B cell (primary cell): ENCODE data around the gene PGP. TPM values are rescaled to one million over a fixed set of nuclear protein-coding genes. Genes with fewer than 3 reads are reported as not detected.

Experiments used
- ATAC-seq: fragments of 200-7000 bp; cut with Tn5 transposase; one replicate; pipeline ENCODE4 v1.10.0; 2021; ENCODE audit warnings: low read depth, mild to moderate bottlenecking, moderate number of reproducible peaks, moderate library complexity
- CTCF ChIA-PET: fragments of 350-600 bp; sonication (Branson Sonifier 250); formaldehyde crosslinking; loops from one replicate; lab custom pipeline; 2021; ENCODE audit warnings: antibody characterized with exemption, inconsistent platforms; lab: Charles Lee
- POLR2A ChIA-PET: fragments of 350-600 bp; sonication (Branson Sonifier 250); formaldehyde crosslinking; loops from one replicate; lab custom pipeline; 2021; ENCODE audit warnings: antibody characterized with exemption; lab: Charles Lee
- DNase-seq: peaks from one replicate; pipeline ENCODE4 v3.0.0; 2013
- H2AFZ ChIP-seq: 2 replicates; pipeline ENCODE4 v1.6.1; 2012; ENCODE audit warnings: mild to moderate bottlenecking, low read depth, low read length; ENCODE audit not compliant: insufficient read depth, poor library complexity, severe bottlenecking
- H3K27ac ChIP-seq, 2 donors: 1 replicate in 1 of 2; 2 replicates in 1 of 2; pipeline ENCODE4 v1.5.1; 2012 to 2013; ENCODE audit warnings: low read length in 2 of 2, mild to moderate bottlenecking in 2 of 2, moderate library complexity in 1 of 2
- H3K27me3 ChIP-seq, 4 experiments: fragments of 200-600 bp in 1 of 4; sonication (generic) in 1 of 4; replicated peaks in 1 of 4; 1 replicate in 2 of 4; 2 replicates in 2 of 4; pipeline versions ENCODE4 v1.6.1 to v1.7.0; 2013 to 2016; ENCODE audit warnings: low read length in 3 of 4, mild to moderate bottlenecking in 2 of 4, mixed read lengths in 1 of 4, moderate library complexity in 1 of 4; ENCODE audit not compliant: insufficient read depth in 4 of 4, control insufficient read depth in 3 of 4; ENCODE audit errors: control extremely low read depth in 1 of 4
- H3K36me3 ChIP-seq, 2 experiments: replicated peaks in 1 of 2; 1 replicate in 1 of 2; 2 replicates in 1 of 2; pipeline versions ENCODE4 v1.6.1 to v1.7.1; 2013; ENCODE audit warnings: low read length in 1 of 2; ENCODE audit not compliant: insufficient read depth in 2 of 2, control insufficient read depth in 1 of 2; ENCODE audit errors: control extremely low read depth in 1 of 2, extremely low read depth in 1 of 2
- H3K4me1 ChIP-seq, 2 donors: fragments of 200-600 bp in 1 of 2; sonication (generic) in 1 of 2; 1 replicate in 1 of 2; 2 replicates in 1 of 2; pipeline versions ENCODE4 v1.5.1 to v1.6.1; 2013 to 2017; ENCODE audit warnings: low read length in 2 of 2; ENCODE audit not compliant: control insufficient read depth in 2 of 2, insufficient read depth in 2 of 2
- H3K4me2 ChIP-seq: replicated peaks from 2 replicates; pipeline ENCODE3; 2012; ENCODE audit warnings: mild to moderate bottlenecking, low read depth, low read length; ENCODE audit not compliant: poor library complexity, severe bottlenecking
- H3K4me3 ChIP-seq, 5 experiments: fragments of 200-600 bp in 1 of 5; sonication (generic) in 1 of 5; 1 replicate in 3 of 5; 2 replicates in 2 of 5; pipeline versions ENCODE4 v1.5.1 to v1.7.0; 2011 to 2016; ENCODE audit warnings: low read length in 4 of 5, mild to moderate bottlenecking in 4 of 5, low read depth in 2 of 5, control low read depth in 1 of 5, moderate library complexity in 1 of 5; ENCODE audit not compliant: insufficient read depth in 1 of 5; ENCODE audit errors: control extremely low read depth in 1 of 5, extremely low read depth in 1 of 5
- H3K79me2 ChIP-seq: fragments of 200-600 bp; sonication (generic); one replicate; pipeline ENCODE4 v1.6.0; 2016; ENCODE audit warnings: low read length; ENCODE audit not compliant: control insufficient read depth, insufficient read depth
- H3K9ac ChIP-seq: fragments of 200-600 bp; sonication (generic); 2 replicates; pipeline ENCODE4 v1.6.1; 2017; ENCODE audit warnings: mild to moderate bottlenecking, low read length, moderate library complexity
- H3K9me3 ChIP-seq, 3 donors: one replicate each; pipeline versions ENCODE4 v1.6.1 to v1.7.1; 2013; ENCODE audit warnings: low read length in 2 of 3; ENCODE audit not compliant: control insufficient read depth in 2 of 3, insufficient read depth in 1 of 3; ENCODE audit errors: control extremely low read depth in 1 of 3
- H4K20me1 ChIP-seq: 2 replicates; pipeline ENCODE4 v1.6.0; 2012; ENCODE audit warnings: mild to moderate bottlenecking, low read length; ENCODE audit not compliant: insufficient read depth, control insufficient read depth, poor library complexity, severe bottlenecking
- H3K27ac Mint-ChIP-seq: one replicate; pipeline ENCODE4 v1.8.0; 2021; ENCODE audit warnings: mixed read lengths
- H3K27me3 Mint-ChIP-seq: one replicate; pipeline ENCODE4 v1.8.0; 2021; ENCODE audit warnings: mixed read lengths
- H3K4me1 Mint-ChIP-seq: one replicate; pipeline ENCODE4 v1.8.0; 2021; ENCODE audit warnings: mixed read lengths
- H3K4me3 Mint-ChIP-seq: one replicate; pipeline ENCODE4 v1.8.0; 2021; ENCODE audit warnings: mixed read lengths
- H3K9me3 Mint-ChIP-seq: one replicate; pipeline ENCODE4 v1.8.0; 2022; ENCODE audit warnings: mixed read lengths; ENCODE audit not compliant: insufficient read depth
- EZH2 ChIP-seq: IDR thresholded peaks from 2 replicates; pipeline ENCODE4 v1.6.1; 2012; ENCODE audit warnings: borderline replicate concordance, low read depth, mild to moderate bottlenecking, moderate library complexity, low read length; ENCODE audit not compliant: insufficient read depth, poor library complexity, severe bottlenecking
- WGBS: methylation state at CpG from one replicate; pipeline ENCODE4 v1.1.5; 2013; ENCODE audit warnings: missing lambda C conversion rate; ENCODE audit not compliant: insufficient coverage; 5-methylcytosine and 5-hydroxymethylcytosine counted together
- intact Hi-C: fragments of 100-400 bp; cut with micrococcal nuclease; formaldehyde crosslinking; loops from one replicate; pipeline ENCODE4 v1.10.0; 2022
- polyA plus RNA-seq: library from polyadenylated mRNA; depleted of rRNA; stranded (reverse); fragments of >200 nt; gene quantifications from 2 replicates; pipeline ENCODE4 v1.2.3, GENCODE V29; 2012
- total RNA-seq, 2 donors: library from RNA; stranded (reverse); fragments of 120-200 nt in 1 of 2; gene quantifications; 1 replicate in 1 of 2; 2 replicates in 1 of 2; pipeline versions ENCODE4 v1.2.3 to v1.2.4, GENCODE V29; 2013 to 2022
- TF ChIP-seq, protein P1 (sequence below): fragments of 200-600 bp; IDR thresholded peaks from one replicate; pipeline ENCODE4 v1.8.0; 2022; ENCODE audit warnings: antibody characterized with exemption, mild to moderate bottlenecking

PGP gene
- total and polyA plus RNA-seq, 2 donors (not counting 1 experiment from before 2014, with no cell fraction given), result 15.4 to 16.5 TPM

DNA sequence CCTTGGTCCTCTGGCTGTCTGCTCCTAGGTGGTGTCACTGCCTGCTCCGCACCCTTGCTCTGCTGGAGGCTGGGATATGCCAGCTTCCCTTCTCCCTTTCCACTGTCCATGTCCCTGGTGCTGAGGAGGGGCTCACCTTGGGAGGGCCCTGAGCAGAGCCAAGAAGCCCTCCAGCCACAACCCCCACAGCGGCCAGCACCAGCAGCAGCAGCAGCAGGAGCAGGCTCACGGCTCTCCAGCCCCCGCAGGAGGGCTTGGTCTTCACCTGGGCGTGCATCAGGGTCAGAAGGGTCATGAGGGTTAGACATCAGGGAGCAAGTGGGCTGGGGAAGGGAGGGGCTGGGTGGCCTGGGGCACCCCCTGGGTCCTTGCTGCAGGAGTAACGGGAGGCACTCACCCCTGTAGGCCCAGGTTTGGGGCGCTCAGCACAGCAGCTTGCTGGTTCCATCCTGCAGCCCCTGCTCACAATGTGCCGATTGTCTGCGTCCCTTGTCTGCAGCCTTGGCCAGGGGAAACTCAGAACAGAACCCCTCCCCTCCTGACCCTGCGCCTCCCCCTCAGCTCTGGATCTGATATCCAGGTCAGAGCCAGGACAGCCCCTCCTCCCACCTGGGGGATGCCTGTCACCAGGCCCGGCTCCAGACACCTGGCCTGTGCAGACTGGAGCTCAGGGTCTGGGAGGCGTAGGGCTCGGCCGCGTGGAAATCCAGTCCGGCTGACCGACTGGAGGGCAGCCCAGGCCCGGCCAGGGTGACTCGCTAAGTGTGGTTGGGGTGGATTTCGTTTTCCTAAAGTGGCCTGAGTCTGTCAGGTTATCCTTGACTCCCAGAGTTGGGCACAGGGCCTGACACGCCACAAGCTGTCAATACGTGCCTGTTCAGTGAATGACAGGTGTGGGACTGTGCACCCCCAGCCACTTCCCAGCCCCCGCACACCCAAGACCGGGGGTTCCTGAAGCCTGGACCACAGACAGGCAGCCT is 4.0 kb downstream of the PGP start, which contains the start of gene BRICD5:
BRICD5 (minus strand) TSS at position 478 of the 980 bp plus-strand sequence; CDS start at position 448, 30 bp downstream.
- H2AFZ ChIP-seq, result no peak within 1 kb of the TSS
- Mint-ChIP-seq H3K27me3 (no peaks in the 10 kb centered on the region), H3K4me1 (peaks cover 33% of the 10 kb centered on the region), H3K4me3 (no peak within 1 kb of the TSS), H3K9me3 (no peaks in the 10 kb centered on the region), H3K27ac (no peak within 1 kb of the TSS)
- peaks cover 16 to 32% of the 10 kb centered on the region in 2 donors for H3K4me1 ChIP-seq
- no peak for ATAC-seq
- no peak within 1 kb of the TSS for H3K9ac ChIP-seq
- H3K4me2 ChIP-seq, result no peak within 1 kb of the TSS
- no peaks in the 10 kb centered on the region for H3K27me3 ChIP-seq
- DNase-seq, result no peak
- peaks cover 11% of the 10 kb centered on the region for H4K20me1 ChIP-seq
- no peaks in the 10 kb centered on the region for H3K9me3 ChIP-seq
- TF ChIP-seq, protein P1, sequence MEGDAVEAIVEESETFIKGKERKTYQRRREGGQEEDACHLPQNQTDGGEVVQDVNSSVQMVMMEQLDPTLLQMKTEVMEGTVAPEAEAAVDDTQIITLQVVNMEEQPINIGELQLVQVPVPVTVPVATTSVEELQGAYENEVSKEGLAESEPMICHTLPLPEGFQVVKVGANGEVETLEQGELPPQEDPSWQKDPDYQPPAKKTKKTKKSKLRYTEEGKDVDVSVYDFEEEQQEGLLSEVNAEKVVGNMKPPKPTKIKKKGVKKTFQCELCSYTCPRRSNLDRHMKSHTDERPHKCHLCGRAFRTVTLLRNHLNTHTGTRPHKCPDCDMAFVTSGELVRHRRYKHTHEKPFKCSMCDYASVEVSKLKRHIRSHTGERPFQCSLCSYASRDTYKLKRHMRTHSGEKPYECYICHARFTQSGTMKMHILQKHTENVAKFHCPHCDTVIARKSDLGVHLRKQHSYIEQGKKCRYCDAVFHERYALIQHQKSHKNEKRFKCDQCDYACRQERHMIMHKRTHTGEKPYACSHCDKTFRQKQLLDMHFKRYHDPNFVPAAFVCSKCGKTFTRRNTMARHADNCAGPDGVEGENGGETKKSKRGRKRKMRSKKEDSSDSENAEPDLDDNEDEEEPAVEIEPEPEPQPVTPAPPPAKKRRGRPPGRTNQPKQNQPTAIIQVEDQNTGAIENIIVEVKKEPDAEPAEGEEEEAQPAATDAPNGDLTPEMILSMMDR, result no peak
- TF ChIP-seq EZH2, result no peak
- H3K4me3 ChIP-seq, result no peak within 1 kb of the TSS
- no peak within 1 kb of the TSS for H3K27ac ChIP-seq
- WGBS, result 85% methylated on average over 24 of the region's 24 CpGs
- intact Hi-C loops, result no loop called here
- POLR2A ChIA-PET, result no interaction called here
- CTCF ChIA-PET, result interaction anchor here (1.0 to 1.2 kb wide), 2 partner anchors 16 kb away, joined by 3 read pairs; no protein-coding TSS in a partner anchor
- H3K79me2 ChIP-seq, result peaks cover 25% of the 10 kb centered on the region
- peaks cover 0 to 37% of the 10 kb centered on the region in 2 experiments for H3K36me3 ChIP-seq

DNA sequence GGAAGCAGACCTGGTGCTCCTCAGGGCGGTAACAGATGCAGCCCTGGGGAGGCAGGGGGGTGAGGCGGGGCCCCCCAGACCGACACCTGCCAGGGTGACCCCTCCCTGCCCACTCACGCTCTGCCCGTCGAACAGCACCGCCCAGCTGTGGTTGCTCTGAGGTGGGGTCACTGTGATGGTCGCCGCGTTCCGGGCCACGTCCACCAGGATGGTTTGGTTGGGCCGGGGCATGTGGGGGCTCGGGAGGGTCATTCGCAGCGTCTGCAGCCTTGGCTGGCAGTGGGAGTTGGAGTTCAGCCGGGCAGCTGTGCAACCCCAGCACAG is 4.7 kb downstream of the PGP start:
- no peak overlapping the region for H2AFZ ChIP-seq
- Mint-ChIP-seq H3K27me3 (no peaks in the 10 kb centered on the region), H3K27ac (no peak overlapping the region), H3K4me1 (peaks cover 30% of the 10 kb centered on the region), H3K4me3 (no peak overlapping the region), H3K9me3 (no peaks in the 10 kb centered on the region)
- no peak overlapping the region for H3K4me2 ChIP-seq
- H3K79me2 ChIP-seq, result peaks cover 25% of the 10 kb centered on the region
- peaks cover 11% of the 10 kb centered on the region for H4K20me1 ChIP-seq
- ChIA-PET CTCF (interaction anchor here (1.2 kb wide), 1 partner anchor 15 kb away, joined by 3 read pairs; no protein-coding TSS in a partner anchor), POLR2A (no interaction called here)
- TF ChIP-seq, protein P1, result no peak
- TF ChIP-seq EZH2, result no peak
- H3K4me3 ChIP-seq, result no peak overlapping the region
- no peak overlapping the region for H3K9ac ChIP-seq
- H3K27me3 ChIP-seq, result no peaks in the 10 kb centered on the region
- H3K9me3 ChIP-seq, result no peaks in the 10 kb centered on the region
- H3K36me3 ChIP-seq, result peaks cover 0 to 37% of the 10 kb centered on the region in 2 experiments
- no peak for DNase-seq
- no peak overlapping the region for H3K27ac ChIP-seq
- no peak for ATAC-seq
- H3K4me1 ChIP-seq, result peaks cover 16 to 29% of the 10 kb centered on the region in 2 donors
- WGBS, result 97% methylated on average over 16 of the region's 17 CpGs
- intact Hi-C loops, result no loop called here
